B cell (primary cell): ENCODE results near the gene SHB. TPM values are rescaled to one million over a fixed set of nuclear protein-coding genes. Genes with fewer than 3 reads are reported as not detected.

Experiments used
- ATAC-seq: fragments of 200-7000 bp; cut with Tn5 transposase; one replicate; pipeline ENCODE4 v1.10.0; 2021; ENCODE audit warnings: low read depth, mild to moderate bottlenecking, moderate number of reproducible peaks, moderate library complexity
- CTCF ChIA-PET: fragments of 350-600 bp; sonication (Branson Sonifier 250); formaldehyde crosslinking; loops from one replicate; lab custom pipeline; 2021; ENCODE audit warnings: antibody characterized with exemption, inconsistent platforms; lab: Charles Lee
- POLR2A ChIA-PET: fragments of 350-600 bp; sonication (Branson Sonifier 250); formaldehyde crosslinking; loops from one replicate; lab custom pipeline; 2021; ENCODE audit warnings: antibody characterized with exemption; lab: Charles Lee
- DNase-seq: peaks from one replicate; pipeline ENCODE4 v3.0.0; 2013
- H2AFZ ChIP-seq: 2 replicates; pipeline ENCODE4 v1.6.1; 2012; ENCODE audit warnings: mild to moderate bottlenecking, low read depth, low read length; ENCODE audit not compliant: insufficient read depth, poor library complexity, severe bottlenecking
- H3K27ac ChIP-seq, 2 donors: 1 replicate in 1 of 2; 2 replicates in 1 of 2; pipeline ENCODE4 v1.5.1; 2012 to 2013; ENCODE audit warnings: low read length in 2 of 2, mild to moderate bottlenecking in 2 of 2, moderate library complexity in 1 of 2
- H3K27me3 ChIP-seq, 4 experiments: fragments of 200-600 bp in 1 of 4; sonication (generic) in 1 of 4; replicated peaks in 1 of 4; 1 replicate in 2 of 4; 2 replicates in 2 of 4; pipeline versions ENCODE4 v1.6.1 to v1.7.0; 2013 to 2016; ENCODE audit warnings: low read length in 3 of 4, mild to moderate bottlenecking in 2 of 4, mixed read lengths in 1 of 4, moderate library complexity in 1 of 4; ENCODE audit not compliant: insufficient read depth in 4 of 4, control insufficient read depth in 3 of 4; ENCODE audit errors: control extremely low read depth in 1 of 4
- H3K36me3 ChIP-seq, 2 experiments: replicated peaks in 1 of 2; 1 replicate in 1 of 2; 2 replicates in 1 of 2; pipeline versions ENCODE4 v1.6.1 to v1.7.1; 2013; ENCODE audit warnings: low read length in 1 of 2; ENCODE audit not compliant: insufficient read depth in 2 of 2, control insufficient read depth in 1 of 2; ENCODE audit errors: control extremely low read depth in 1 of 2, extremely low read depth in 1 of 2
- H3K4me1 ChIP-seq, 2 donors: fragments of 200-600 bp in 1 of 2; sonication (generic) in 1 of 2; 1 replicate in 1 of 2; 2 replicates in 1 of 2; pipeline versions ENCODE4 v1.5.1 to v1.6.1; 2013 to 2017; ENCODE audit warnings: low read length in 2 of 2; ENCODE audit not compliant: control insufficient read depth in 2 of 2, insufficient read depth in 2 of 2
- H3K4me2 ChIP-seq: replicated peaks from 2 replicates; pipeline ENCODE3; 2012; ENCODE audit warnings: mild to moderate bottlenecking, low read depth, low read length; ENCODE audit not compliant: poor library complexity, severe bottlenecking
- H3K4me3 ChIP-seq, 5 experiments: fragments of 200-600 bp in 1 of 5; sonication (generic) in 1 of 5; 1 replicate in 3 of 5; 2 replicates in 2 of 5; pipeline versions ENCODE4 v1.5.1 to v1.7.0; 2011 to 2016; ENCODE audit warnings: low read length in 4 of 5, mild to moderate bottlenecking in 4 of 5, low read depth in 2 of 5, control low read depth in 1 of 5, moderate library complexity in 1 of 5; ENCODE audit not compliant: insufficient read depth in 1 of 5; ENCODE audit errors: control extremely low read depth in 1 of 5, extremely low read depth in 1 of 5
- H3K79me2 ChIP-seq: fragments of 200-600 bp; sonication (generic); one replicate; pipeline ENCODE4 v1.6.0; 2016; ENCODE audit warnings: low read length; ENCODE audit not compliant: control insufficient read depth, insufficient read depth
- H3K9ac ChIP-seq: fragments of 200-600 bp; sonication (generic); 2 replicates; pipeline ENCODE4 v1.6.1; 2017; ENCODE audit warnings: mild to moderate bottlenecking, low read length, moderate library complexity
- H3K9me3 ChIP-seq, 3 donors: one replicate each; pipeline versions ENCODE4 v1.6.1 to v1.7.1; 2013; ENCODE audit warnings: low read length in 2 of 3; ENCODE audit not compliant: control insufficient read depth in 2 of 3, insufficient read depth in 1 of 3; ENCODE audit errors: control extremely low read depth in 1 of 3
- H4K20me1 ChIP-seq: 2 replicates; pipeline ENCODE4 v1.6.0; 2012; ENCODE audit warnings: mild to moderate bottlenecking, low read length; ENCODE audit not compliant: insufficient read depth, control insufficient read depth, poor library complexity, severe bottlenecking
- H3K27ac Mint-ChIP-seq: one replicate; pipeline ENCODE4 v1.8.0; 2021; ENCODE audit warnings: mixed read lengths
- H3K27me3 Mint-ChIP-seq: one replicate; pipeline ENCODE4 v1.8.0; 2021; ENCODE audit warnings: mixed read lengths
- H3K4me1 Mint-ChIP-seq: one replicate; pipeline ENCODE4 v1.8.0; 2021; ENCODE audit warnings: mixed read lengths
- H3K4me3 Mint-ChIP-seq: one replicate; pipeline ENCODE4 v1.8.0; 2021; ENCODE audit warnings: mixed read lengths
- H3K9me3 Mint-ChIP-seq: one replicate; pipeline ENCODE4 v1.8.0; 2022; ENCODE audit warnings: mixed read lengths; ENCODE audit not compliant: insufficient read depth
- EZH2 ChIP-seq: IDR thresholded peaks from 2 replicates; pipeline ENCODE4 v1.6.1; 2012; ENCODE audit warnings: borderline replicate concordance, low read depth, mild to moderate bottlenecking, moderate library complexity, low read length; ENCODE audit not compliant: insufficient read depth, poor library complexity, severe bottlenecking
- whole genome bisulfite sequencing: methylation state at CpG from one replicate; pipeline ENCODE4 v1.1.5; 2013; ENCODE audit warnings: missing lambda C conversion rate; ENCODE audit not compliant: insufficient coverage; 5-methylcytosine and 5-hydroxymethylcytosine counted together
- intact Hi-C: fragments of 100-400 bp; cut with micrococcal nuclease; formaldehyde crosslinking; loops from one replicate; pipeline ENCODE4 v1.10.0; 2022
- polyA plus RNA-seq: library from polyadenylated mRNA; depleted of rRNA; stranded (reverse); fragments of >200 nt; gene quantifications from 2 replicates; pipeline ENCODE4 v1.2.3, GENCODE V29; 2012
- total RNA-seq, 2 donors: library from RNA; stranded (reverse); fragments of 120-200 nt in 1 of 2; gene quantifications; 1 replicate in 1 of 2; 2 replicates in 1 of 2; pipeline versions ENCODE4 v1.2.3 to v1.2.4, GENCODE V29; 2013 to 2022
- TF ChIP-seq, protein P1 (sequence below): fragments of 200-600 bp; IDR thresholded peaks from one replicate; pipeline ENCODE4 v1.8.0; 2022; ENCODE audit warnings: antibody characterized with exemption, mild to moderate bottlenecking

The SHB gene
- total and polyA plus RNA-seq, 2 donors (not counting 1 experiment from before 2014, with no cell fraction given) = 0.06 to 1.9 TPM

DNA sequence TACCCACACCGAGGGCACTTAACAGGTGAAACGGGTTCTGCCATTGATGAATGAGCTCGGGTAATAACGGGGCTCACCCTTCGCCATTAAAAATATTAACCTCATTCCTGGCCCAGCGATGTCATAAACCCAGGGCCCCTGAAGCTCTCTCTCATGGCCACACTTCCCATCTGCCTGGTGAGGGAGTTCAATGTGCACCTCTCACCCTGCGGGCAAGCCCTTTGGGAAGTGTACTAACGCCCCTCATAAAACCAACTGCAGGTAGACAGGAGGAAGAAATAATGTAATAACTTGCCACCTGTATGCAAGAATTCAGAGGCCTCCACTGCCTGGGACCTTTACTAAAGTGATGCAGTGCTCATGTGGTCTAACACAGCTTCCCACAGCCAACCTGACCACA is 35.1 kb downstream of the SHB start:
- ChIA-PET CTCF (no interaction called here), POLR2A (no interaction called here)
- Mint-ChIP-seq H3K9me3 (no peaks in the 10 kb centered on the region), H3K27ac (no peak overlapping the region), H3K4me1 (peaks cover 8% of the 10 kb centered on the region), H3K27me3 (peaks cover 5% of the 10 kb centered on the region), H3K4me3 (no peak overlapping the region)
- no peak overlapping the region for H3K27ac ChIP-seq
- H3K4me1 ChIP-seq = peaks cover 0 to 5% of the 10 kb centered on the region in 2 donors
- H3K27me3 ChIP-seq = no peaks in the 10 kb centered on the region
- no peaks in the 10 kb centered on the region for H3K9me3 ChIP-seq
- H3K79me2 ChIP-seq = no peaks in the 10 kb centered on the region
- intact Hi-C loops = no loop called here
- no peak overlapping the region for H3K4me2 ChIP-seq
- DNase-seq = no peak
- H4K20me1 ChIP-seq = no peaks in the 10 kb centered on the region
- 89% methylated on average over 6 of the region's 8 CpGs for WGBS
- no peak overlapping the region for H2AFZ ChIP-seq
- no peaks in the 10 kb centered on the region for H3K36me3 ChIP-seq
- ATAC-seq = no peak
- no peak overlapping the region for H3K9ac ChIP-seq
- H3K4me3 ChIP-seq = no peak overlapping the region
- TF ChIP-seq, protein P1, sequence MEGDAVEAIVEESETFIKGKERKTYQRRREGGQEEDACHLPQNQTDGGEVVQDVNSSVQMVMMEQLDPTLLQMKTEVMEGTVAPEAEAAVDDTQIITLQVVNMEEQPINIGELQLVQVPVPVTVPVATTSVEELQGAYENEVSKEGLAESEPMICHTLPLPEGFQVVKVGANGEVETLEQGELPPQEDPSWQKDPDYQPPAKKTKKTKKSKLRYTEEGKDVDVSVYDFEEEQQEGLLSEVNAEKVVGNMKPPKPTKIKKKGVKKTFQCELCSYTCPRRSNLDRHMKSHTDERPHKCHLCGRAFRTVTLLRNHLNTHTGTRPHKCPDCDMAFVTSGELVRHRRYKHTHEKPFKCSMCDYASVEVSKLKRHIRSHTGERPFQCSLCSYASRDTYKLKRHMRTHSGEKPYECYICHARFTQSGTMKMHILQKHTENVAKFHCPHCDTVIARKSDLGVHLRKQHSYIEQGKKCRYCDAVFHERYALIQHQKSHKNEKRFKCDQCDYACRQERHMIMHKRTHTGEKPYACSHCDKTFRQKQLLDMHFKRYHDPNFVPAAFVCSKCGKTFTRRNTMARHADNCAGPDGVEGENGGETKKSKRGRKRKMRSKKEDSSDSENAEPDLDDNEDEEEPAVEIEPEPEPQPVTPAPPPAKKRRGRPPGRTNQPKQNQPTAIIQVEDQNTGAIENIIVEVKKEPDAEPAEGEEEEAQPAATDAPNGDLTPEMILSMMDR = no peak
- no peak for TF ChIP-seq EZH2

- H3K4me3 ChIP-seq = no peak overlapping the region
- H3K9ac ChIP-seq = no peak overlapping the region
- CTCF ChIA-PET = no interaction called here
- no peaks in the 10 kb centered on the region for H4K20me1 ChIP-seq
- H3K9me3 ChIP-seq = no peaks in the 10 kb centered on the region
- no peak overlapping the region for H3K27ac ChIP-seq
- Mint-ChIP-seq H3K27ac (no peak overlapping the region), H3K4me3 (no peak overlapping the region), H3K4me1 (peaks cover 6% of the 10 kb centered on the region), H3K27me3 (peaks cover 5% of the 10 kb centered on the region), H3K9me3 (no peaks in the 10 kb centered on the region)
- H2AFZ ChIP-seq = no peak overlapping the region
- TF ChIP-seq, protein P1 = no peak
- no peak for TF ChIP-seq EZH2
- no peaks in the 10 kb centered on the region for H3K27me3 ChIP-seq
- intact Hi-C loops = no loop called here
- no peaks in the 10 kb centered on the region for H3K36me3 ChIP-seq
- DNase-seq (no peak), ATAC-seq (no peak)
- no peaks in the 10 kb centered on the region for H3K79me2 ChIP-seq
- no peak overlapping the region for H3K4me2 ChIP-seq
- POLR2A ChIA-PET = no interaction called here
- peaks cover 0 to 5% of the 10 kb centered on the region in 2 donors for H3K4me1 ChIP-seq
- 70% methylated on average over 11 of the region's 13 CpGs for WGBS
These were observed 36.5 kb downstream of the SHB start for GRCh38 chr9:38032266-38033110.
